Globus pallidus (tissue), 1 donor: ENCODE measurements around the gene C9orf50.

Experiments used
- DNase-seq: peaks from one replicate; pipeline ENCODE4 v3.0.0-alpha.2; 2015; ENCODE audit warnings: low spot score

C9orf50 gene

DNA sequence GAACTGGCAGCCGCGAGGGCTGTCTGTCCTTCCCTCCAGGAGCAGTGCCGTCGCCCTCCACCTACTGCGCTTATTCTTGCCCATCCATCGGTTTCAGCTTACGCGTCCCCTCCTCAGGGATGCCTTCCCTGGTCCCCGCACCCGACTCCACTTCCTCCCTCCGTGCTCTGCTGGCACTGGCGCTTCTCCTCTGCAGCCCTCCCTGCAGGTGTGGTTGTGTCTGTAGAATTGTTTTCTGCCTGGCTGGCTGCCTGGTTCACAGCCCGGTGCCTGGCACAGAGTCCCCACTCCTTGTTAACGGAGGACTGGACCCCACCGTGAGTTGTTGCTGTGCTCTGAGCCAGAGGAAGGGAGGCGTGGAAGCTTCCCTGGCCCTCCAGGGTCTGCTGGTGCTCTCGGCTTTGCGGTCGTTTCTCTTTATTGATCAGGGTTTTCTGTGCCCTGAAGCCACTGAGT, 10.8 kb upstream of the C9orf50 start:
- DNase-seq: no peak

DNA sequence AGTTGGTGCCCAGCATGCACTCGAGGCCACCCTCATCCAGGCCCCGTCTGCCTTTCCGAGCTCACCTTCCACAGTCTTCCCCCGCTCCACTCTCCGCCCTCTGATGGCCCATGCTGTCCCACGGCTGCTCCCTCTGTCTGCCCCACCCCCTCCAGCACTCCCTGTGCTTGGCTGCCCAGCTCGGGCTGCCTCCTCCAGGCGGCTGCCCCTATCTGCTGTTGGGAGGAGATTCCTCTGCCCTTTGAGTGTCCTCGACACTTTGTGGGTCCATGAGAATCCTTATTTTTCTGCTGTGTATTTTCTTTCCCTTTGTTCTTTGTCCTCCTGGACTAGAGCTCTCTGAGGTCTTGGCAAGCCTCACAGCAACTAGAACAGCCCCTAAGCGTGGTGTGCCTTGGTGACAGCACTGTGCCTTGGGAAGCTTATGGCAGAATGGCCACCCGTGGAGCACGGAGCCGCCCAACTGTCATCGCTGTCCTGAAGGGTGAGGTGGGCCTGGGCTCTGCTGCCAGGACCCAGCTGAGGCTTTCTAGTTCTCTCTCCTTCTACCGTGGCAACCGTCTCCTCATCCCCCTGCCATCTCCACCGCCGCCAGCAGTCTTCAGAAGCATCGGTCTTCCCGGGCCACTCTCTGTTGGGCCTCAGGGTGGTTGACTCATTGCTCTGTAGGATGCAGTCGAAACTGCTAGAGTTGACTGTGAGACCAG, 10.2 kb upstream of the C9orf50 start:
- peak; percentile 54 for DNase-seq

DNA sequence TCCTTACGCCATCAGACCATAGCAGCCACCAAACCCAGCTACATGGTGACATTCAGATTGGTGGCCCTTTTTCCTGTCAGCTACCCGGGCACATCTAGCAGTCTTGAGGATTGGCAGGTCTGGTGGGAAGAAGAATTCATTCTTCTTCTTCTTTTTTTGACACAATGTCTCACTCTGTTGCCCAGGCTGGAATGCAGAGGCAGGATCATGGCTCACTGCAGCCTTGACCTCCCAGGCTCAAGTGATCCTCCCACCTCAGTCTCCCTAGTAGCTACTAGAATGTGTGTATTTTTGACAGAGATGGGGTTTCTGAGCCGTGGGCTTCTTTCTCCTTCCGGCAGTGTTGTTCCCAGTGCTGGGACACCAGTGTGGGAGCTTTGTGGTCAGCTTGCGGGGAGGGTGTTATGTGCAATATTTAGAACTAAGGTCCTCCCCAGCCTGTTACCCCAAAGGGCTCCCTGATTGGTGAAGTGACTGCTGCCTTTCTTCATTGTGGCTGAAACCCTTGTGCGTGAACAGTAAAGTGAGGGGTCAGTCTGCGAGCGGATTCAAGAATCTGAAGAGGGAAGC, 8.4 kb upstream of the C9orf50 start:
- DNase-seq: no peak

DNA sequence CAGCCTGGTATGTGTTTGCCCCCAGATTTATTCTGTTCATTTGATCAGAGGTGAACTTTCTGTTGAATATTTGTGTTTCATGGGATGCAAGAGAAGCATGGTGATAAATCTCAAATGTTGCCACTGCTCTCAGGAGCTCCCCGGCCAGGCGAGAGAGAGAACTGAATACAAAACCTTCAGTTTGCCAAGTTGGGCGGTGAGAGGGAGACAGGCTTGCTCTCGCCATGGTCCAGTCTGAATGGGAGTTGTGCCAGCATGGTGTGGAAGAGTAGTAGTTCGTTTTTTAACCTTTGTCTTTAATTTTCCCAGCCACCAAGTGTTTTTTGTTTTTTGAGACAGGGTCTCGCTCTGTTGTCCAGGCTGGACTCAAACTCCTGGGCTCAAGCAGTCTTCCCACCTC, 7.8 kb upstream of the C9orf50 start:
- no peak for DNase-seq

DNA sequence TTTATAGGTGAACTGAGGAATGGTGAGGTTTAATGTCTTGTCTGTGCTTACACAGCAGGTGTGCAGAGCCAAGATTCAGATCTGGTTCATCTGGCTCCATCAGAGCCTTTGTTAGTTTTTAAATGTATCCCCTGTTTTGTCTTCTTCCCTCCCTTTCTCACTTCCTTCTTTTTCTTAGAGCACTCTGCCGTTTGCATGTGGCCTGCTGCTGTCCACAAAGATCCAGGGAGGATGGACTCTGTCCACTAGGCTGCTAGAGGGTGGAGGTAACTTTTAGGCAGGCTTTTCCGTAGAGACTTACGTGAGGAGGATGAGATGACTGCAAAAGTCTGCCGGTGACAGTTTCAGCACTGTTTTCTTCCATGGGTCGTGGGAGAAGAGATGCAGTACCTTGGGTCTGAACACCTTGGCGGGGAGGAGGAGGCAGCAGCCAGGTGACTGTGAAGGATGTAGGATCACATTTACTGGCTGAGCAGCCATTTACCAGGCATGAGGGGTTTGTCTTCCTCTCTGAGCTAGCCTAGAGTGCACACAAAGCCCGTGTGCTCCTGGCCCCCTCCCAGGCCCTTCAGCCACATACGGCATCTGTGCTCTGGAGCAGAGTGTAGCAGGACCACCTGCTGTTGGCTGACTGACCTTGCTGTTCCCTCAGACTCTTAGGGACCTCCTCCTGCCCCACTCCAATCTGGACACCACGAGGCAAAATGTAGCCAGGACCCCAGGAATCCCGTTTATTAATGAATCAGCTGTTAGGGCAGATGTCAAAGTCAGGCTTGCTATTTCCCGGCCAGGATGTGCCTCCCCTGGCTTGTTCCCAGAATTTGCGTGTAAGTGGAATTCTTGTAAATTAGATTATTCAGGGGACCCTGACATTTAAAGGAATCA, 6.9 kb upstream of the C9orf50 start:
- DNase-seq: no peak

DNA sequence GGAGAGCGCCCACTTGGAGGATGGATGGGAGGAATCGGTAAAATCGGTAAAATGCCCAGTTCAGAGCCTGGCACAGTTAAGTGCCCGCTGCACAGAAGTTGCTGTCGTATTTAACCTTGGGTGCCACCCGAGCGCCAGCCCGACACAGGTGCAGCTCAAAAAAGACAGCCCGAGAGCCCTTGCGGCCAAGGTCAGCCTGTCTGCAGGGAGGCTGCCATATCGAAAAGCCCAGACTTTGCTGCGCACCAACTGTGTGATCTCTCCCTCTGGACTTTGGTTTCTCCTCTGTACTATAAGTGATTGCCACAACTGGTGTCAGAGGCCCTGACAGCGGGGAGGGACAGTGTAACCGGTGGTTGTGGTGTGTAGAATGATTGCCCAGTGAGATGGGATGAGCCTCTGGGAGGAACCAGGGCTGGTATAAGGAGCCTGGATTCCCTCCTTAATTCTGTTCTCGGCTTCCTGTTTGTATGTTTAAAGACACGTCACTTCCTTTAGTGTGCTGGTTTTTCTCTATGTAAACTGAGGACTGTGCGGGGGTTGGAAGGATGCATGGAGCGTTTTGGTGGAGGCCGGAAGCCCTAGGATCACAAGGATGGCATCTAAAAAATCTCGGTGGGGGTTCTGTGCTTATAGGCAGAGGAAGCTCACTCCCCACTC, 5.9 kb upstream of the C9orf50 start:
- no peak for DNase-seq

DNA sequence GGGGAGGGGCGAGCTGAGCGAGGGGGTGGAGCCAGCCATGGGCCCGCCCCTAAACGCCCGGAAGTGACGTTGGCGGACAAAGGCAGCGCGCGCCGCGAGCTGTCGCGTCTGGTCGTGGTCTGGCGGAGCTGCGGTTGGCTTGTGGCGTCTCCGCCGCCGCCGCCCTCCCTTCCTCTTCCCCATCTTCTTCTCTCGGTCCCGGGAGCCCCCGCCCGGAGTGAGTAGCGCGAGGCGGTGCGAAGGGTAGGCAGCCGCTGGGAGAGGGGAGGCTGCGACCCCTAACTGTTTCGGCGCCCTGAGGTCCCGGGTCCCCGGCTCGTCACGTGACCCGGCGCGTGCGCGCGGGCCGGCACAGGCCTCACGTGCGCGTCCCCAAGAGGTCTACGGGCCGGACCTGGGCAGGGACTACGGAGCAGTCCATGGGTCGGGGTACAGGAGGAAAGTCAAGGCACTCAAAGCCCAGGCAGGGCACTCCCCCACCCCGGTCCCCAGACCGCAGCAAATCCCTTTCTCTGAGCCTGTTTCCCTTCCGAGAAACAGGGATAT, 5.3 kb upstream of the C9orf50 start, which contains the start of gene NTMT1:
Gene NTMT1 (plus strand): TSS at position 85 of the 546 bp plus-strand sequence. CDS start 6,541 bp downstream, outside the sequence.
- peak; percentile 86 for DNase-seq

DNA sequence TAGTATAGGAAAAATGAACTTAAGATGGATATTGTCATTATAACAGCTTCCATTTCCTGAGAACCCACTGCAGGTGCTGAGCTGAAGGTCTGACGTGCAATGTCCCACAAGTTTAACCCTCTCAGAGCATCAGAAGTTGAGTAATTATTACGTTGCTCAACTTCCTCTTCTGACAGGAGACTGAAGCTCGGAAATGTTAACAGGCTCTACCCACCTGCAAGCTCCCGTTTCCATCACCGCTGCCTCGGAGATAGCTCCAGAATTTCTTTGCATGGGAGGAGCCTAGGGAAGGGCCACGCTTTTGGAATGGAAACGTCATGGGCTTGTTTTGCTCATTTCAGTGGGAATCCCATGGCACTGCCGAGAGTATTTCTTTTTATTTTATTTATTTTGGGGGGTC, 4.0 kb upstream of the C9orf50 start:
- DNase-seq: no peak

DNA sequence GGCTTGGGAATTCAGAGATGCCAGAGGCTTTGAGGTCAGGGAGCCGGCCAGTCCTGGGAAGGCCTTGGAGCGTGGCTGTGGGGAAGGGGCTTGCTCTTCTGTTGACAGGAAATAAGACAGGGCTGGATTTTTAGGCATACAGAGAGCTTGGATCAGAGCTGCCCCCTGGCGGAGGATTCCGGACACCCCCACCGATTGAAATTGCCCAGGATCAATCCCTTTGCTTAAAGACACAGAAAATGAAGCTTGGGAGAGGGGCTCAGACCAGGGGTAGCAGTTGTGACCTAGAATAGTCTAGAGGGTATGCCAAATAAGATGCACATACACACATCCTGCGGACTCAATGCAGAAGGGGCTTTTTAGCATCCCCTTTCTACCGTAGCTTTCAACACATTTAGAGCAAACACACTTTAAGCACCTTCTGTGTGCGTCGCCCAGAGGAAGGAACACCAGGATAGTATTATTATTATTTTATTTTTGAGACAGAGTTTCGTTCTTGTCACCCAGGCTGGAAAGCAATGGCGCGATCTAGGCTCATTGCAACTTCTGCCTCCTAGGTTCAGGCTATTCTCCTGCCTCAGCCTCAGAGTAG, 3.4 kb upstream of the C9orf50 start:
- DNase-seq: no peak

DNA sequence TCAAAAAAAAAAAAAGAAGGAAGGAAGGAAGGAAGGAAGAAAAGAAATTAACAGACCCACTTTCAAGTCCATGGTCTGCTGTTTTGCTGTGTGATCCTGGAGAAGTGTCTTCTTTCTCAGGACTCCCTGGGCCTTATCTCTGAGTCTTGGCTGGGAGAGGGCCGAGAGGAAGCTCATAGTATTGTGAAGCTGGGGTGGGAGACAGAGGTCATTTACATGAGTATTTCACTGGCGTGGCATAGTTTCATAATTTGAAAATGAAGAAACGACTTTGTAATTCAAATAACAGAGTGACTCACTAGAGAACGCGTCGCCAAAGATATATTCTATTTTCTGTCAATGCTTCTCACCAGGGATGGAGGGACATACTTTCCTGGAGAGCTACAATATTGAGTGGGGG, 2.4 kb upstream of the C9orf50 start:
- no peak for DNase-seq

DNA sequence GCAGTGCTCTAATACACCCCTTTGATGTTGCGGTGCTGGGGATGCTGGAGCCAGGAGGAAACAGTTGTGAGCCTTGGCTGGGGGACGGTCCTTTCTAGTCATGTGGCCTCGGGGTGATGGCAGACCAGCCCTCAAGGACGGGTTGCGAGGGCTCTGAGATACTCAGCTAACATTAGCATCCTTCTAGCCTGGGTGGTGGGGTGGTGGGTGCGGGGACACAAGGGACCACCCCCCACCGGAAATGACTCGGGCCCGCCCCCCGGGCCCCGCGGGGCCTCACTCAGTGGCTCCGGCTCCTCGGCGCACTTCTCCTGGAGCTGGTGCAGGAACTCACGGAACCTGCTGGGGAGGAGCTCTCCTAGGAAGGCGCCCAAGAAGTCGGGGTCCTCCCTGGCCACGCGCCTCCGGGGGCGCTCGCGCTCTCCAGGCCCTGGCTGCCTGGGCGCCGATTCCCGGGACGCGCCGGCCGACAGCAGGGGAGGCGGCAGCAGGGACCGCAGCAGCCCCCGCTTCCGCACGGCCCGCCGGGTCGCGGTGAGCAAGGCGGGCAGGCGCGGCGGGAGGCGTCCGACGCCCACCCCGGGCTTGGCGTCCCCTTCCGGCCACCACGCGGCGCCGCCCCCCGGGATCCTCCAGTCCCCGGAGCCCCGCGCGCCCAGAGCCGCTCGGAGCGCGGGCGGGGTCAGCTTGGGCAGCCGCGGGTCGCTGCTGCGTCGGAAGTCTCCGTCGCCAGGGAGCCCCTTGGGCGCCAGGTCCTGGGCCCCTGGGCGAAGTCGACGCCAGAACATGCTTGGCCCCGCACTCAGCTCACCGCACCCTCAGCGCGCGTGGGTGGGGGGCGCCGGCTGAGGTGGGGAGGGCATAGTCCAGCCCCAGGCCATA, 873 bp downstream of the C9orf50 start:
- no peak for DNase-seq

DNA sequence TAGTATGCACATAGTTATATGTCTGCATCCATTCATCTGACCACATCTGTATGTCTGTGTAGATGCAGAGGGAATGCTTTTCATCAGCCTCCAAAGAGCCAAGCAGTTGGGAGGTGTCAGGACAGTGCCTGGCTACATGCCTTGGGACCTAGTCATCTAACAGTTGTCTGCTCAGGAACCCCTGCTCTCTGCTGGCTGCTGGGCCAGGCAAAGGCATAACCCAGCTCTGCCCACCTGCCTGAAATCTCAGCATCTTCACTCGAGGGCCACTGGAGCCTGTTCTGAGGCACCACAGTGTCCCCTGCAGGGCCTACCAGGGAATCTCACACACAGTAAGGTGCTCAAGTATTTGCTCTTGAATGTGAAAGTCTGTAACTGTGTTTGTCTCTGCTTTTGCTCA, 3.7 kb downstream of the C9orf50 start:
- DNase-seq: no peak

DNA sequence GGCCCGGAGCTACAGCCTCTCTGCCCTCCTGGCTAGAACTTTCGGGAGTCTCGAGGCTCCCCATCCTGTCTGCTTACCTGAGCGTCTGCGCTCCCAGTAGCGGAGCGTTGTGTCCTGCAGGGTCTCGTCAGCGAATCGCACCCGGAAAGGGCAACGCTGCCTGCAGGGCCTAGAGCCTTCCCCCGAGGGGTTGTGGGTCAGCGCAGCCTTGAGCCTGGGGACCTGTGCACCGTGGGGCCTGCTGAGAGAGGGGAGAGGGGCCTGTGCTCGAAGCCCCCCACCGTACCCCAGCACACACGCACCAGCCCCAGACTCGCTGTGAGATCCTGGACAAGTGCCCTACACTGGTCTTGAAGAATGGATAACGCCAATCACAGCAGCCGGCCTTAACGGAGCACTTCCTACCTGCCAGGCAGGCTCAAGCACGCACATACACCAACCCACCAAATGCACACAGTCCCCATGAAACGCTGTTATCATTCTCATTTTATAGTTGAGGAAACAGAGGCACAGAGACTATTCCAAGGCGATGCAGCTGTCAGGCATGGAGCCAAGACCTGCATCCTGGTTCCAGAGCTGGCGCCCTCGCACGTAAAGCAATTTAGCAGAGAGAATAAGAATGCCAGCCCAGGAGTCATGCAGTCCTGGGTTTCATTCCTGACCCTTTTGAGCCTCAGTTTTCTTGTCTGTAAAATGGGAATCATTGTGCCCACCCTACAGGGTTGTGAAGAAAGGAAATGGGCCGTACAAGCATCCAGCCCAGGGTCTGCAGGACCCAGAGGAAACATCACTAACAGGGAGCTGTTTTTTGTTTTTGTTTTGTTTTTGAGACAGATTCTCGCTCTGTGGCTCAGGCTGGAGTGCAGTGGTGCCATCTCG, 5.3 kb downstream of the C9orf50 start:
- no peak for DNase-seq

DNA sequence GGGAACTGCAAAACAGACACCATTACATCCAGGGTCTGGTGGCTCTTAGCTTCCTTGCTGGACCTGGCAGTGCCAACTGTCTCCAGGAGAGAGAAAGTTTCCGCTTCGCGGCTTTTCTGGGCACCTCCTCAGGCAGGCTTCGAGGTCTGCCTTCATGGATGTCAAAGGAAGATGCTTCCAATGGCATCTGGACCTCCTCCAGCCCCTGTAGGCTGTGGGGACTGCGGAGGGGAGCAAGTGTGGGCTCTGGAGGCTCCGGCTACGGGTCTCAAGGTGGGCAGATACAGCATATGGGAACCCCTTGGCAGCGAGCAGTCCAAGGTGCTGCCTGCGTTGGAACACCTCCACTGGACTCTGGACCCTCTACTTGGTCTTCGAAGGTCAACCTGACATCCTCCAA, 6.0 kb downstream of the C9orf50 start:
- no peak for DNase-seq

DNA sequence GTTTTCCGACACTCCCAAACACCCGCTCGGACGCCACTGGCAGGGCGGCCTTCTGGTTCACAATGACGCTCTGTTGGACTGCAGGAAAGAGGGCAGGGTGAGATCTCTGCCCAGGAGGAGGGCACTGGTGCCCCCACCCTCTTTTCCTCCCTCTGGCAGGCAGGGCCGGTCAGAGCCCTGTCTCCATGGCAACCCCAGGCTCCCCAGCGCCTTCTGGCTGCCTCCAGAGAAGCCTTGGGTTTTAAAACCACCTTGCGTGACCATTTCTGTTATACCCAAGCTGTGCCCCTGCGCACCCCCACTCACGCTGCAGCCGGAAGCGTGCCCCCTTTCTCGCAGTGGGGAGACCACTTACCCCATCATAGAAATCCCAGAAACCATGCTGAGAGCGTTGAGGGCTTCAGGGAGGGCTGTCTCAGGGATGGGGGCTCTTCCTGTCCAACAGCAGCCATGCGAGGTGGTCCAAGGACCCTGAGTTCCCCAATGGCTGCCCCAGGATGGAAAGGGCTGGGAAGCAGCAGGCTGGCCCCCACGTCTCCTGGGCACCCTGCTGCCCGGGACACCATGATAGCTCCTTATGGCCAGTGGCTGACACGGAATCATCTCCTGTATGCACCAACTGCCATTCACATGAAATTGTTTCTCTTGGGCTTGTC, 7.3 kb downstream of the C9orf50 start:
- peak; percentile 95 for DNase-seq

DNA sequence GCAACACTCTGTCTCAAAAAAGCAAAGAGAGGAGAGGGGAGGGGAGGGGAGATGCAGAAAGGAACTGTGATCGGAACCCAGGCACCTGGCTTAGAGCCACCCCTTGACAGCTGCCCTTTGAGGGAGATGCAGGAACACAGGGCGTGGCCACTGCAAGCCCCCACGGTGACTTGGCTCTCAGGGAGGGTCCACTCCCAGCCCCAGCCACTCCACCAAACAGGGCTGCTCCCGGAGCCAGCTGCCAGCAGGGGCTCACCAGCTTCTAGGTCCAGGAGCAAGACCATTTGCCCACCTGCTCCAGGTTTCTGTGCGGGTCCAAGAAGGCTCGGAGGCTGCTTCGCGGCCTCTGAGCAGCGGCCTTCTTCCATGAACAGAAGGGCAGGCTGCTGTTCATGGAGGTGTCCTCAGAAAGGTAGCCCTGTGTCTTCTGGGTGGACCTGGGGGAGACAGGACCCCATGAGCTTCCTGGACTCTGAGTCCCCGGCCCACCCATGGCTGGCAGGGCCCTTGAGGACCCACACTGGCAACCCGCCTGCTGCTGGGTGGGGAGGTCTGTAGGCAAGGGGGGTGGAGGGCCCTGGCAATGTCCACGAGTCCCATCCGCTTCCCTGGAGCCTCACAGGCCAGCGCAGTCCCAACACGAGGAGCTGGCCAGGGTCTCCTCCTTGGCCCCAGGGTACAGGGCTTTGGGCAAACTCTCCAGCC, 7.9 kb downstream of the C9orf50 start:
- DNase-seq: no peak

DNA sequence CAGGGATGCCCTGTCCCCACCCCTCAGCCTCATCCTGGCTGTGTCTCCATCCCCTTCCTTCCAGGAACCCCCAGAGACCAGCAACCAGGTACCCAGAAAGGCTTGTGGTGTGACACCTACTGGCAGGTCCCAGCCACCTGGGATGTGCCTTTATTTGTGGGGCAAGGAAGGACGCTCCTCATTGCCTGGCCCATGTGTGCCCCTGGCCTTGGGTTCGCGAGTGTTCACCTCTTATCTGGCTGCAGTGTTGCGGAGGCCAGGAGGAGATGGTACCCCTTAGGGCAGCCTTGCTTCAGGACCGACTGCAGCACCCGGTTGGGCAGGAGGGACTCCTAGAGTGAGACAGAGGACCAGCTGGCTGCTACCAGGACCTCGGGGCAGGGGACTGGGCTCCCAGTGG, 8.8 kb downstream of the C9orf50 start:
- no peak for DNase-seq

DNA sequence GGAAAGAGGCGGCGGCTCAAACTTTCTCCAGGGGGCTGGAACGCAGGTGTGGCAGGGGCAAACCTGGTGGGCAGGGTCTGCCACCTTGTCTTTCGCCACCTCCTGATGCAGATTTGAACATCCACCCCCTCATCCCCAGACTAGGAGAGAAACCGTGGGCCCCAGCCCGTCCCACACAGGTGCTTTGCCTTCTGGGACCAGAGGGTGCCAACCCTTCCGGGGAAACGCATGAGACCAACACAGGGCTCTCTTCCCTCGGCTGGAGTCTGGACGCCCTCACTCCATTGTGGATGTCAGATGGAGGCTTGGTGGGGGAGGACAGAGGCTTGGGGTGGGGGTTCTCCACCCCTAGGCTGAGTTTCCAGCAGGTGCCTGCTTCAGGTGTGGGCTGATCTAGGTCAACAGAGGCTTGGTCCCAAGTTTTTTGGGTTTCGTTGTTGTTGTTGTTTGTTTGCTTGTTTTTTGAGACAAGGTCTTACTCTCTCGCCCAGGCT, 9.5 kb downstream of the C9orf50 start:
- DNase-seq: no peak
